Stimulated activated CD4-positive, alpha-beta T cell treated with anti-CD3 and anti-CD28 coated beads, Interleukin-2, amount 100 ng/mL, for 24 hours (primary cell): ENCODE data around the gene ZDHHC14.
"Not testable (repeated sequence)": the region's sequence is repeated elsewhere in the genome, so short reads cannot be mapped to it uniquely, and the experiment has no call there.

Experiments
- DNase-seq, 2 donors: peaks; one replicate each; pipeline ENCODE4 v3.0.0-alpha.2; 2020

The ZDHHC14 gene

DNA sequence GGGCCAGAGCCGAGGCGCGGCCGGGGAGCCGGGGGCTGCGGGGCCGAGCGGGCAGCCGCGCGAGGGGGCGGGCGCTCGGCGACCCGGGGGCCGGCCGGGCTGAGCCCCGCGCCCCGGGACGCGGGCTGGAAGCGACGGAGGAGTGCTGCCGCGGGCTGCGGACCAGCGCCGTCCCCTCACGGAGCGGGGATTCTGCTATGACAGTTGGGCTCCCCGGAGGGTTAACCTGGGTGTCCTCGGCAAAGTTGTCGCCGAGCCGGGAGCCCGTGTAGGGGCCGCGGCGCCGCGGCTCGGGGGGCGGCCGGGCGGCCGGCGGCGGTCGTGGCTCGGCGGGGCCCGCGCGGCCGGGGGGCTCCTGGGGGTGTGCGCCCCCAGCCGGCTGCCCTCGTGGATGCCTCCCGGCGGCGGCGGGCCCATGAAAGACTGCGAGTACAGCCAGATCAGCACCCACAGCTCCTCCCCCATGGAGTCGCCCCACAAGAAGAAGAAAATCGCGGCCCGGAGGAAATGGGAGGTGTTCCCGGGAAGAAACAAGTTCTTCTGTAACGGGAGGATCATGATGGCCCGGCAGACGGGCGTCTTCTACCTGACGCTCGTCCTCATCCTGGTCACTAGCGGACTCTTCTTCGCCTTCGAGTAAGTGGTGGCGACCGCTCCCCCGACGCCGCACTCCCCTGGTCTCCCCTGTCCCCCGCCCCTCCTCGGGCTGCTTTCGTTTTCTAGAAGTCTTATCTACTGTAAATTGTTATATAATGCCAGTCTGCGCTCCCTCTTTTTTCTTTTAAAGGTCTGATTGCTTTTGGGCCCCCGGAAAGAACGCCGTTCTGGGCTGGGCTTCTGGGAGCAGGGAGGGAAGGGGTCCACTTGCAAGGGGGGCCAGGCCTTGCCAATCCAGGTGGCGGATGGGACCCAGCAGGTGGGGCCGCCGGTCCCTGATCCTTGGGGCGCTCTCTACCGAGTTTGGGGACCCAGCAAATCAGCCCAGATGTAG is 936 bp downstream of the ZDHHC14 start:
- peak; percentile 65 to 67 for DNase-seq

GRCh38 chr6:157382821-157383220 is 1.8 kb downstream of the ZDHHC14 start:
- no peak for DNase-seq

- DNase-seq = no peak
These were observed 2.5 kb downstream of the ZDHHC14 start for GRCh38 chr6:157383471-157383870.

DNA sequence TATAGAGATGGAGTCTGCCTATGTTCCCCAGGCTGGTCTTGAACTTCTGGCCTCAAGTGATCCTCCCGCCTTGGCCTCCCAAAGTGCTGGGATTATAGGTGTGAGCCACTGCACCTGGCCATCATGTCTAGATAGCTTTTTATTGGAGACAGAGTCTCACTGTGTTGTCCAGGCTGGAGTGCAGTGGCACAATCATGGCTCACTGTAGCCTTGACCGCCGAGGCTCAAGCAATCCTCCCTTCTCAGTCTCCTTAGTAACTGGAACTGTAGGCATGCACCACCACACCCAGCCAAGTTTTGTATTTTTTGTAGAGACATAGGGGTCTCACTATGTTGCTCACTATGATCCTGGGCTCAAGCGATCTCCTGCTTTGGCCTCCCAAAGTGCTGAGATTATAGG is 4.0 kb downstream of the ZDHHC14 start:
- DNase-seq = not testable (repeated sequence)

DNA sequence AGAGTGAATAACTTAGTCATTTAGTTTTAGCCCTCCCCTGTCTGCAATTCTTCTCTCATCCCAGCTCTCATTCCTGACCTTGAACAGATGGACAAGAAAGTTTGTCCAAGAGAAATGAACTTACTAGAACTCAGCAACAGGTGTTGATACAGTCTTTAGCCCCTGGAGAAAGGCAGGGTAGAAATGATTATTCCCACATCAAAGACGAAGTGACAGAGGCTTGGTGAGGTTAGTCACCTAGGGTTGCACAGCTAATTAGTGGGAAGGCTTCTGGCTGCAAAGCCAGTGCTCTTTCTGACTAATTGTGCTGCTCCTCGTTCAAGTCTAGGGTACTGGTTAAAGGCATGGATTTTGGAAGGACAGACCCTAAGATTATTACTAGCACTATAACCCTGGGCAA is 4.5 kb downstream of the ZDHHC14 start:
- DNase-seq = no peak

- no peak for DNase-seq
These were observed 5.0 kb downstream of the ZDHHC14 start for GRCh38 chr6:157386023-157386422.

GRCh38 chr6:157386454-157386853 is 5.5 kb downstream of the ZDHHC14 start:
- no peak for DNase-seq

GRCh38 chr6:157388924-157389323 is 7.9 kb downstream of the ZDHHC14 start:
- no peak for DNase-seq

DNA sequence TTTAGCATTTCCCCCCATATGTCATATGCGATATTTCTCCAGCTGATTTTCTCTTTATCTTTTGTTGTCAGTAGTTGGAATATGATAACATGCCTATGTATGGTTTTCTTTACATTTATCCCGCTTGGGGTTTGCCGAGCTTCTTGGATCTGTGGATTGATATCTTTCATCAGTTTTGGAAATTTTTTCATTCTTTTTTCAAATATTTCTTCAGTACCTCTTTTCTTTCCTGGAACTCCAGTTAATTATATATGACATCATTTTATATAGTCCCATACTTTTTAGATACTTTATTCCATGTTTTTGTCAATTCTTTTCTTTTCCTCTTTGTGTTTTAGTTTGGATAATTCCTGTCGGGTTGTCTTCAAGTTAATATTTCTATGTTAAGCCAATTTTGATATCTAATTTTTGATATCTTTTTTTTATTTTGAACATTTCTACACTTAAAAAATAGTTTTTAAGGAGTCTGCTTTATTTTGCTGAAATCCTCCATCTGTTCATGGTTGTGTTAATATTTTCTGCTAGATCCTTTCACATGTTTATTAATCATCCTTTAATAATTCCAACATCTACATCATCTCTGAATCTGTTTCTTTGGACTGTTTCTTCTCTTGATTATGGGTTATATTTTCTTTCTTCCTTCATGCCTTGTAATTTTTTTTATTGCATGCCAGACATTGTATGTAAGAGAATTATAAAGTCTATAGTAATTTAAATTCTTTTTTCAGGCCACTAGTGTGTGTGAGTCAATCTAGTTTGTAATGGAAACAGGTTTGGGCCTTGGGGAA is 9.5 kb downstream of the ZDHHC14 start:
- DNase-seq = no peak

DNA sequence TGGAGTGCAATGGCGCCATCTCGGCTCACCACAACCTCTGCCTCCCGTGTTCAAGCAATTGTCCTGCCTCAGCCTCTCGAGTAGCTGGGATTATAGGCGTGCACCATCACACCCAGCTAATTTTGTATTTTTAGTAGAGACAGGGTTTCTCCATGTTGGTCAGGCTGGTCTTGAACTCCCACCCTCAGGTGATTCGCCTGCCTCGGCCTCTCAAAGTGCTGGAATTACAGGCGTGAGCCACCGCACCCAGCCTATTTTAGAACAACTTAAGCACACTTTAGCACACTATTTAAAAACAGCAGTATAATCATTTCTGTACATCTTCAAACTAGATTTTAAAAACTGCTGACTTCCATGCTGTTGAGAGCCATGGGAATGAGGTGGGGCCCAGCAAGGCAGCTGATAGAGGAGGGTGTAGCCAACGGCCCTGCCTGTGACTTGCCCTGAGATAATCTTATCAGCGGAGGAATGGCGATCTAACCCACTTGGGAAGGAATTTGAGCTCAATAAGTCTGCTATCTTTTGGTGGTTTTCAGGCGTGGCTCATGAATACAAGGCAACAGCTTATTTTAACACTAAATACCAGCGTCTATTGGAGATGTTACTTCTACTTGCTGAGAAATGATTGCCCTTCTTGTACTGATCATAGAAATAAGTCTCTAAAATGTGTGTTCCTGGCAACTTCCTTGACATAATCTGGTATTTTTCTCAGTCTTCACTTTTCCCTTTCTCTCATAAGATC is 12.1 kb downstream of the ZDHHC14 start:
- no peak for DNase-seq

- no peak for DNase-seq
These were observed 12.8 kb downstream of the ZDHHC14 start for GRCh38 chr6:157393669-157394327.

DNA sequence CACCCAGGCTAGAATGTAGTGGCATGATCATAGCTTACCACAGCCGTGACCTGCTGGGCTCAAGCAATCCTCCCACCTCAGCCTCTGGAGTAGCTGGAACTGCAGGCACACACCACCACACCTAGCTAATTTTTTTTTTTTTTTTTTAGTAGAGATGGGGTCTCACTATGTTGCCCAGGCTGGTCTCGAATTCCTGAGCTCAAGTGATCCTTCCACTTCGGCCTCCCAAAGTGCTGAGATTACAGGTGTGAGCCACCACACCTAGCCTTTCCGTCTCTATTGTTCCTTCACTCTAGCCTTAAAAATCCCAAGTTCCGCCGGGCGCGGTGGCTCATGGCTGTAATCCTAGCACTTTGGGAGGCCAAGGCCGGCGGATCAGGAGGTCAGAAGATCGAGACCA is 14.2 kb downstream of the ZDHHC14 start:
- DNase-seq = not testable (repeated sequence)

GRCh38 chr6:157396026-157396425 is 15.0 kb downstream of the ZDHHC14 start:
- no peak for DNase-seq

- no peak for DNase-seq
These were observed 16.7 kb downstream of the ZDHHC14 start for GRCh38 chr6:157397660-157398059.

DNA sequence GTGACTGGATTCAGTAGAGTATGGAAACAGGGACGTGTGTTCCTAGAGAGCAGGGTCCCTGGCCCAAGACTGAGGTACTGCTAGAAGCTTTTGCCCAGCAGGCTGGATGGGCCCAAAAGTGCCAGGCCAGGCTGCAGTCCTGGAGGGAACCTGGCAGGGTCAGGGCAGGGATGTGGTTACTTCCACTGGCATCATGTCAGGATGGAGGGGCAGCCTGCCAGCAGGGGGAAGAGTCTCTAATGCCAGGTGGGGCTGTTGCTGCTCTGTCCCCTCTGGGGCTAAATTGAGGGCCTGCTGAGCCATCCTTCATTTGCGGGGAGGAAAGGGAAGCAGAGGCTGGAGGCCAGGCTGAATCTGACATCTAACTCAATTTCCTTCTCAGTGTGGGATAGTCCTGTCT is 17.2 kb downstream of the ZDHHC14 start:
- DNase-seq = no peak

- no peak for DNase-seq
These were observed 19.7 kb downstream of the ZDHHC14 start for GRCh38 chr6:157400676-157401075.

DNA sequence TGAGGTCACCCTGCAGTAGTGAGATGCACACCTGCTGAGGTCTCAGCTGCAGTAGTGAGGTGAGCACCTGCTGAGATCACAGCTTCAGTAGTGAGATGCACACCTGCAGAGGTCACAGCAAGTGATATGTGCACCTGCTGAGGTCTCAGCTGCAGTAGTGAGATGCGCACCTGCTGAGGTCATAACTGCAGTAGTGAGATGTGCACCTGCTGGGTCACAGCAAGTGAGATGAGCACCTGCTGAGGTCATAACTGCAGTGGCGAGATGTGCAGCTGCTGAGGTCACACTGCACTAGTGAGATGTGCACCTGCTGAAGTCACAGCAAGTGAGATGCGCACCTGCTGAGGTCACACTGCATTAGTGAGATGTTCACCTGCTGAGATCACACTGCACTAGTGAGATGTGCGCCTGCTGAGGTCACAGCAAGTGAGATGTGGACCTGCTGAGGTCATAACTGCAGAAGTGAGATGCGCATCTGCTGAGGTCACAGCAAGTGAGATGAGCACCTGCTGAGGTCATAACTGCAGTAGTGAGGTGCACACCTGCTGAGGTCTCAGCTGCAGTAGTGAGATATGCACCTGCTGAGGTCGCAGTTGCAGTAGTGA is 20.8 kb downstream of the ZDHHC14 start:
- DNase-seq = no peak

GRCh38 chr6:157402996-157403685 is 22.2 kb downstream of the ZDHHC14 start:
- DNase-seq = no peak

DNA sequence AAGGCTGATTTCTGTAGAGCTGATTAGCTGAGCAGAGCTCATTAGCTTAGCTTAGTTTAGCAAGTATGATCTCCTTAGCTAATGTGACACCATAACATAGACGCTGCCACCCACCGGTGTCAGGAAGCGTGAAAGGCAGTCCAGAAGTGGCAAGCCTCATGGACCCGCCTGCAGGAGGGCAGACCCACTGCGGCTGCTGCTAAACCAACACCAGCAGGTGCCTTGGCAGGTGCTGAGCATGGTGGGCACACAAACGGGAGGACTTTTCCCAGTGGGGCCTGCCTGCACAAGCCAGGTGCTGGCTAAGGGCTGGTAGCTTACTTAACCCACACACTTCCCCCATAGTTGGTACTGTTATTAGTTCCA is 22.7 kb downstream of the ZDHHC14 start:
- no peak for DNase-seq

- DNase-seq = no peak
These were observed 25.0 kb downstream of the ZDHHC14 start for GRCh38 chr6:157405986-157406385.

DNA sequence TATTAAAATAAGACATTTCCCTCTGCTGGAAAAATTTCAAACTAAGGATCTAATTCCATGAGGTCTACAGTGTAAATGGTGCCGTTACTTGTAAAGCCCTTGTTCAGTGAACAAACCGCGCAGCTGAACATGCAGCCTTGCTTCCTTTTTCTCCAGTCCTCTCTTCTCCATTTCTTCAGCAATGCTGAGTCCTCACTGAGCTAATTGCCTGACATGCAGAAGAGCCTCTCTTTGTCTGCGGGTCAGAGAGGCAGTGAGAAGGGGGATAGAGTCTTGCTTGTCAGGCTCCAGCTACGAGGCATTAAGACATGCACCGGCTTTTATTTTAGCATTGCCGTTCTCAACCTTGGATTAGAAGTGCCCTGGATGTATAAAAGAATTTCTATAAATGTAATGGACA is 25.7 kb downstream of the ZDHHC14 start:
- no peak for DNase-seq

- DNase-seq = no peak
These were observed 26.7 kb downstream of the ZDHHC14 start for GRCh38 chr6:157407646-157408045.
